NCI-H345 treated with DMSO at 0.1 percent for 48 hours (cell line): Measurements from ENCODE around the gene DTX1.
"Not testable (repeated sequence)": the region's sequence is repeated elsewhere in the genome, so short reads cannot be mapped to it uniquely, and the experiment has no call there.

Experiments used
- DNase-seq: peaks from one replicate; lab custom pipeline; 2025; ENCODE audit not compliant: unreplicated experiment; lab: John Stamatoyannopoulos, UW

Gene DTX1

DNA sequence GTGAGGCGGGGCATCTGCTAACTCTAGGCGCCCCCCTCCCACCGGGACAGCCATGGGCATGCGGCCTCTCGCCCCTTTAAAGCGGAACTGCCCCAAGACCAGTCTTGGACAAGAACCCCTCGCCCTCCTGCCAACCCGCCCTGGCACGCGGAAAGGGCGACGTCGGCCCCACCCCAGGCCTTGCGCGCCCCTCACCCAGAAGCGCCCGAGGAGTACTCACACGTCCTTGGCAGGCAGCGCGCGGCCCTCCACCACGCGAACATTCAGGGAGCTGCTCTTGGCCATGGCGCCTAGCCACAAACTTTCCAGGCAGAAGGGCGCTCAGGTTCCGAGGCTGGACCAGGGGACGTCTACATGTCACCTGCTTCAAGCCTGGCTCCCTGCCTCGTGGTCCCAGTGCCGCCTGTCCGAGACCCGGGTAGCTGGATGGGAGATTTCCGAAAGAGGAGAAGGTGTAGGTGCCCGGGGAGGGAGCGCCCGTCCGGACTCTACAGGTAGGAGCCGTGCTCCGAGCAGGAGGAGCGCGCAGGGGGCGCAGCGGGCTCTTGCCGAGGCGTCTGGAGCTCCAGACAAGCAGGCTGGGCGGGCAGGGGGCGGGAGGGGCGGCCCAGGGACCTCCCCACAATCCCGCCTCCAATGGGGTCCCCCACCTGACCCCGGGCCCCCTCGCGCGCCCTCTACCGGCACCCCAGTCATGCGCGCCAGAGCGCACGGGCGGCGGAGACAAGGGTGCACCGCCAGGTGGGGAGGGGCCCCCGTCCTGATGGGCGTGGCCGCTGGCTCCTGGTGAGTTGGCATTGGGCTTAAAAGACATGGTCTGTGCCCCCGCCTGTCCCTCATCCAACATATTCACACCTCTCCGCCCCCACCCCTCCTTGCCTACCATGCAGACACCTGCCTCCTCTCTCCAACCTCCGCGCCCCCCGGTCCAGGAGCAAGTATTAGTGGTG, 78.9 kb downstream of the DTX1 start, which contains the start of gene RASAL1:
RASAL1 (minus strand) TSS at position 584 of the 950 bp plus-strand sequence; CDS start at position 285, 299 bp downstream.
- DNase-seq, result peak; percentile 82

DNA sequence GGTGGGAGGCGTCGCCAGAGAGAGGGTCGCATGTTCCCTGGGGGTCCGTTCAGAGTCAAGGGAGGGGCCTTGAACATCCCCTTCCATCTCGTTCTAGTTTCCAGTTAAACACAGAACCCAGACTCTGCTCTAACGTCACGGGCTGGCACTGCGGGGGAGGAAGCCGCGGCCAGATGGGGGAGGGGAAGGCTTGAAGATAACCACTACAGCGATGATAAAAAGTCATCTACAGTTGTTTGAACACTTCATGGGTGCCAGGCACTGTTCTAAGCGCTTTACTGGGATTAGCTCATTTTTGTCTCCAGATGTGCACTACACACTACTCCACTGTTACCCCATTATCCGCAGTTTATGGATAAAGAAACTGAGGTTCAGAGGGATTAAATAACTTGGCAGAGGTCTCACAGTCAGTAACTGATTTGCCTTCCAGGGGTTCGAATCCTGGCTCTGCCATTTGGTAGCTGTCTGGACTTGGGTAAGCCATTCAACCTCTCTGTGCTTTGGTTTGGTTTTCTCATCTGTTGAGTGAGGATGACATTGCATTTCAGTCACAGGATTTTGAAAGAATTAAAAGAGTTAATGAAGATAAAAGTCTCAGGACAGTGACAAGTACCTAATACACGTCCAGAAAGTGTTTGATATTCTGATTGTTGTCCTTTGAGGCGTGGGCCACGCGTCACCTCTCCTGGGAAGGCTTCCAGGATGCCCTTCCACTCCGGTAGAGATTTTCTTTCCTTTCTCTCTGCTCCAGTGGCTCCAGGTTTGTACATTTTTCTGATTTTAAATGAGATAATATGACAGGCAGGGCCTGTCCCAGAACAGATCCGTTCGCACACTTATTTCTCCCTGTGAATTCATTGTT, 79.8 kb downstream of the DTX1 start:
- DNase-seq, result peak; percentile 26

DNA sequence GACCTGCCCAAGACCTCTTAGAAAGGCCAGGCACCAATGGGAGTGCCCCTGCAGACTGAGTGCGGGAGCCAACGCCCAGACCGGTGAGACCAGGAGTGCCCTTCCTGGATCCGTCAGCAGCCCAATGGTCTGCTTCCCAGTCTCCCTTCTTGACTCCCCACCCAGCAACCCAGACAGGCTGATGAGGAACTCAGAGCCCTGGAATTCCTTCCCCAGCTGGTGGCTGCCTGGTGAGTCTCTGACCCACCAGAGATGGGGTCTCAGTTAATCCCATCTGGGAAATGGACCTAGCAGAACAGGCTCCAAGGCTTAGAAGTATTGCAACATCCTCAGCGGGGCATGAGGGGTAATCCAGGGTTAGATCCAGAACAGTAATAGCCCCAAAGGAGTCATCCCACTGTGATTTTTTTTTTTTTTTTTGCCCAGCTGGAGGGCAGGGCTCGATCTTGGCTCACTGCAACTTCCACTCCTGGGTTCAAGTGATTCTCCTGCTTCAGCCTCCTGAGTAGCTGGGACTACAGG, 80.5 kb downstream of the DTX1 start:
- no peak for DNase-seq

DNA sequence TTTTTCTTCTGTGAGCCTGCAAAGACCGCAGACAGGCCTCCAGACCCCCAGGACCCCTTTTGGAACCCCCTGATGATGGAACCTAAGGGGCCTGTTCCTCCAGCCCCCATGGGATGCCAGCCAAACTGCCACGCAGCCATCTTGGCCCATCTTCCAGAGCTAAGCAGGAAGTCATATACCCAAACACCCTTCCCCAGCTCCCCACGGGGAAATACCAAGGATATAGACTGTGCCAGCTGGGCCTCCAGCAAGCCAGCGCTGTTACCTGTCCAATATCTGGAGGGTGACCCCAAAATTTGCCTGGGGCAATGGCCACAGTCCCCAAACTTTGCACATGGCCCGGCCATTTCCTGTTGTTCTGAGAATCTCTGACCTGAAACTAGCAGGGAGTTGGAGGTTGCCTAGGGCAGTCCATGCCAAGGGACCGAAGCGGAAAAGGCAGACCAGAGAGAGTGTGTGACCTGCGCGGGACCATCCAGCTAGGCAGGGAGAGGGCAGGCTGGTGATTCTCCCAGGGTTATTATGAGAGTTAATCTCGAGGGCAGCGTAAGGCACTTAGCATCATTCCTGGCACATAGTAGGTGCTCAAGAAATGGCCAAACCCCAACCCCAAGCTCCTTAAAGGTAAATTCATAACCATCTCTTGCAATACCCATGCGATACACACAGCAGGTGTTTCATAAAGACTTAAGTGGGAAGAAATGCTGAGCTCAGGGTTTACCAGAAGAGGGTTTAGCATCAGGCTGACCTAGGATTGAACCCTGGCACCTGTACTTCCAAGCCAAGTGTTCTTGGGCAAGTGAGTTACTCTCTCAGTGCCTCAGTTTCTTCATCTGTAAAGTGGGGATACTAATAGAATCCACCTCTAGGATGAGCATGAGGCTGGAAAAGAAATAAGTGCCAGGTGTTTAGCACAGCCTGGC, 81.6 kb downstream of the DTX1 start:
- DNase-seq, result no peak

DNA sequence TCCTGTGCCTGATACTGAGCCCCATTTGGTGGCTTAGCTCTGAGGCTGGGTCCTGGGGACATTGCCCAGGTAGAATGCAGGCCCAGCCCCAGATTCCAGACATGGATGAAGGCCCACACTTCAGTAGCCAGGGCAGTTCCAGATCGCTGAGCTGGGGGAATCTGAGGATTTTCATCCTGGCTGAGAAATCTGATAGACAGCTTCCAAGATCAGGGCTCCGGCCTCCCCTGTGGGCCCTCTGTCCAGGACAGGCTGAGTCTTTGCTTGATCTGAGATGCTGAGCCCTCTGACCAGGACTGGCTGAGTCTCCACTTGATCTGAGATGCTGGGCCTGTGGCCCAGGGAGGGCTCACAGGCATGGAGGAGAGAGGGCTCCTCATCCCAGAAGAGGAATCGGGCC, 82.3 kb downstream of the DTX1 start:
- no peak for DNase-seq

DNA sequence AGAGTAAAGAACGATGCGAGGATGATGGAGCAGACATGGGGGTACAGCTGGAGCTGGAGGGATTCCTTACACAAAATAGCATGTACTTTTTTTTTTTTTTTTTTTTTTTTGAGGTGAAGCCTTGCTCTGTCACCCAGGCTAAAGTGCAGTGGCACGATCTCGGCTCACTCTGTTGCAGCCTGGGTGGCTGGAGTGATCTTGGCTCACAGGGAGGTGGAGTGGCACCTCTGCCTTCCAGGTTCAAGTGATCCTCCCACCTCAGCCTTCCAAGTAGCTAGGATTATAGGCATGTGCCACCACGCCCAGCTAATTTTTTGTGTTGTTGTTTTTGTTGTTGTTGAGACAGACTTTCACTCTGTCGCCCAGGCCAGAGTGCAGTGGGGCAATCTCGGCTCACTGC, 84.2 kb downstream of the DTX1 start:
- DNase-seq, result no peak

DNA sequence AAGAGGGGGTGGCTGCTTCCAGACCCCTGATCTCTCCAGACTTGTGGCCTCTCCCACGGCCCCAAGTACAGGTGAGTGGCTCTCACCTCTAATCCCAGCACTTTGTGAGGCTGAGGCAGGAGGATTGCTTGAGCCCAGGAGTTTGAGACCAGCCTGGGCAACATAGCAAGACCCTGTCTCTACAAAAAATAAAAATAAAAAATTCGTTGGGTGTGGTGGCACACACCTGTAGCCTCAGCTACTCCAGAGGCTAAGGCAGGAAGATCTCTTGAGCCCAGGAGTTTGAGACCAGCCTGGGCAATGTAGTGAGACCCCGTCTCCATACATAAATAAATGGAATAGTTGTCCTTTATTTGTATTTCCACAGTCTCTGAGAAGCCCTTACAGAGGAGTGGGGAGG, 85.2 kb downstream of the DTX1 start:
- not testable (repeated sequence) for DNase-seq

DNA sequence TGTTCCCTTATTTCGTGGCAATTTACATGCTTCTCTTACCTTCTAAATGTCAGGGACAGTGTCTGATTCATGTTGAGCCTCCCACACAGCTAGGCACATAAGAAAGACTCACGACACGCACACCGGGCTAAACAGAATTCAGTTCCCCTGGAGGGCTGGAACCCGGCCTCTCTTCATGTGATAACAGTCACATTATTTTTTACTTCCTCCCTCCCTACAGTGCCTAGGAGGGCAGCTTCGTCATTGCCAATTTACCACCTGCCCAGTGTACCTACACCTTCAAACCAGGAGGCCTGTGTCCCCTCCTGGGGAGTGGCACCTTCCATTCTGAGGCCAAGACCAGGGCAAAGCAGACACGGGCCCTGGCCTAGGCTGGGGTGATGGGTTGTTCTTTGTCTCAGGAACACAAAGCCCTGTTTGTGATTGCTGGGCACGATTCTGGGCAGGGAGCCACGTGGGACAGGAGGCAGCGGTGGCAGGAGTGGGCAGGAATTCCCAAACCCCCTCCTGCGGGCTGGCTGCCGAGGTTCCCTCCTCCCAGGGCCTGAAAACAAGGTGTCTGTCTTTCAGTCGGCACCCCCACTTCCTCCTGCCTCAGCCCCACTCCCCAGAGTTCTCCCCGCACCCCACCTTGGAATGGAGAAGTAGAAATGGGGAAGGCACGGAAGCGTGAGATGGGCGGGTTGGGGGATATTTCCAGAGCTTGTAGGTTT, 85.8 kb downstream of the DTX1 start:
- no peak for DNase-seq

DNA sequence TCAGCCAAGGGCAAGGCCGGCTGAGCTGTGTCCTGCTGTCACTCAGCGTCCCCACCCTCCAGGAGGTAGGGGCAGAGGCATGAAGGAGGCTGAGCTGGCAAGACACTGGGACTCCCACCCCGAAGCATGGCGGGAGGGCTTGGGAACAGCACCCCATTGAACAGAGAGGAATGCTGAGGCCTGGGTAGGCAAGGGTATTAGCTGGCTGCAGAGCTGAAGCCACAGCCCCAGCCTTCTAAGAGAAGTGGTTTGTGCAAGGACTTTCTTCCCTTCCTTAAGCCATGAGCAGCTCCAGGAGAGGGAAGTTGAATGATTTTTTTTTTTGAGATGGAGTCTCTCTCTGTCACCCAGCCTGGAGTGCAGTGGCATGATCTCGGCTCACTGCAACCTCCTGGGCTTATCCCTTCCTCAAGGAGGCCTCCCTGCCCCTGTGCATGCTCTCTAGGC, 86.4 kb downstream of the DTX1 start:
- no peak for DNase-seq

DNA sequence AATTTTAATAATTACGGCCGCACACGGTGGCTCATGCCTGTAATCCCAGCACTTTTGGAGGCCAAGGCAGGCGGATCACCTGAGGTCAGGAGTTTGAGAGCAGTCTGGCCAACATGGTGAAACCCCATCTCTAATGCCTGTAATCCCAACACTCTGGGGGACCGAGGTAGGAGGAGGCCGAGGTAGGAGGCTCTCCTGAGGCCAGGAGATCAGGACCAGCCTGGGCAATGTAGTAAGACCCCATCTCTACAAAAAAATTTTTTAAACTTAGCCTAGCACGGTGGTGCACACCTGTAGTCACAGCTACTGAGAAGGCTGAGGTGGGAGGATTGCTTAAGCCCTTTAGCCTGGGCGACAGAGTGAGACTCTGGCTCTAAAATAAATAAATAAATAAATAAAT, 87.4 kb downstream of the DTX1 start:
- no peak for DNase-seq

DNA sequence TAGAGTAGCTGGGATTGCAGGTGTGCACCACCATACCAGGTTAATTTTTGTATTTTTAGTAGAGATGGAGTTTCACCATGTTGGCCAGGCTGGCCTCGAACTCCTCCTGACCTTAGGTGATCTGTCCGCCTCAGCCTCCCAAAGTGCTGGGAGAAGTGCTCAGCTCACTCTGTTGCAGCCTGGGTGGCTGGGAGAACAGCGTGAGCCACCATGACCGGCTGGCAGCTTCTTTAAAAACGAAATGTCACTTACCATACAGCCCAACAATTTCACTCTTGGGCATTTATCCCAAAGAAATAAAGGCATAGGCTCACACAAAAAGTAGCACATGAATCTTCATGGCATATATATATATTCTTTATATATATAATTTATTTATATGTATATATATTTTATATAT, 88.3 kb downstream of the DTX1 start:
- no peak for DNase-seq

DNA sequence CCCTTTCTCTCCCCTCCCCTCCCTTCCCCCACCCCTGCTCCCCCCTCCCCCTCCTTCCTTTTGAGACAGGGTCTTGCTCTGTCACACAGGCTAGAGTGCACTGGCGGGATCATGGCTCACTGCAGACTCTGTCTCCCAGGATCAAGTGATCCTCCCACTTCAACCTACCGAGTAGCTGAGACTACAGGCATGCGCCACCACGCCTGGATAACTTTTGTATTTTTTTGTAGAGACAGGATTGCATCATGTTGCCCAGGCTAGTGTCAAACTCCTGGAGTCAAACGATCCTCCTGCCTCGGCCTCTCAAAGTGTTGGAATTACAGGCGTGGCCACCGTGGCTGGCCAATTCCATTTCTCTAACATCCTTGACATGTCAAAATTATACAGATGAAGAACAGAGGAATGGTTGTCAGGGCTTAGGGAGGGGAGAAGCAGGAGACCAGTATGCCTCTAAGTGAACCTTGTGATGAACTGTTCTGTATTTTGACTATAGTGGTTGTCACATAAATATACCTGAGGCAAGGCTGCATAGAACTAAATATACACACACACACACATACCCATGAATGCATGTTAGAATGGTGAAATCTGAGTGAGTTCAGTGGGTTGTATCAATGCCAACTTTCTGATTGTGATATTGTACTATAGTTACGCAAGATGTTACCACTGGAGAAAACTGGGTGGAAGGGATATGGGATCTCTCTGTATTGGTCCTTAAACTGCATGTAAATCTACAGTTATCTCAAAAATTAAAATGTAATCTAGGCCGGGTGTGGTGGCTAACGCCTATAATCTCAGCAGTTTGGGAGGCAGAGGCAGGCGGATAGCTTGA, 89.4 kb downstream of the DTX1 start:
- DNase-seq, result no peak

DNA sequence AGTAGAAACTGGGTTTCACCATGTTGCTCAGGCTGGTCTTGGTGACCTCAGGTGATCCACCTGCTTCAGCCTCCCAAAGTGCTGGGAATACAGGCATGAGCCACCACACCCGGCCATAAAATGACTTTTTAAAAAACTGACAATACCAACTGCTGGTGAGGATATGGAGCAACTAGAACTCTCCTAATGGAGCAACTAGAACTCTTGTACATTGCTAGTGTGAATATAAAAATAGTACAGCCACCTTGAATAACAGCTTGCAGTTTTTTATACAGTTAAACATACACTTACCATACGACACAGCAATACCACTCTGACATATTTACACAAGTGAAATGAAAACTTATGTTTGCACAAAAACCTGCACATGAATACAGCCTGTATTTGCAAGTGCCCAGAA, 90.5 kb downstream of the DTX1 start:
- no peak for DNase-seq
